B cell (primary cell): Measurements from ENCODE around the gene LYRM2. TPM values are rescaled to one million over a fixed set of nuclear protein-coding genes. Genes with fewer than 3 reads are reported as not detected.

Experiments
- ATAC-seq: fragments of 200-7000 bp; cut with Tn5 transposase; one replicate; pipeline ENCODE4 v1.10.0; 2021; ENCODE audit warnings: low read depth, mild to moderate bottlenecking, moderate number of reproducible peaks, moderate library complexity
- CTCF ChIA-PET: fragments of 350-600 bp; sonication (Branson Sonifier 250); formaldehyde crosslinking; loops from one replicate; lab custom pipeline; 2021; ENCODE audit warnings: antibody characterized with exemption, inconsistent platforms; lab: Charles Lee
- POLR2A ChIA-PET: fragments of 350-600 bp; sonication (Branson Sonifier 250); formaldehyde crosslinking; loops from one replicate; lab custom pipeline; 2021; ENCODE audit warnings: antibody characterized with exemption; lab: Charles Lee
- DNase-seq: peaks from one replicate; pipeline ENCODE4 v3.0.0; 2013
- H2AFZ ChIP-seq: 2 replicates; pipeline ENCODE4 v1.6.1; 2012; ENCODE audit warnings: mild to moderate bottlenecking, low read depth, low read length; ENCODE audit not compliant: insufficient read depth, poor library complexity, severe bottlenecking
- H3K27ac ChIP-seq, 2 donors: 1 replicate in 1 of 2; 2 replicates in 1 of 2; pipeline ENCODE4 v1.5.1; 2012 to 2013; ENCODE audit warnings: low read length in 2 of 2, mild to moderate bottlenecking in 2 of 2, moderate library complexity in 1 of 2
- H3K27me3 ChIP-seq, 4 experiments: fragments of 200-600 bp in 1 of 4; sonication (generic) in 1 of 4; replicated peaks in 1 of 4; 1 replicate in 2 of 4; 2 replicates in 2 of 4; pipeline versions ENCODE4 v1.6.1 to v1.7.0; 2013 to 2016; ENCODE audit warnings: low read length in 3 of 4, mild to moderate bottlenecking in 2 of 4, mixed read lengths in 1 of 4, moderate library complexity in 1 of 4; ENCODE audit not compliant: insufficient read depth in 4 of 4, control insufficient read depth in 3 of 4; ENCODE audit errors: control extremely low read depth in 1 of 4
- H3K36me3 ChIP-seq, 2 experiments: replicated peaks in 1 of 2; 1 replicate in 1 of 2; 2 replicates in 1 of 2; pipeline versions ENCODE4 v1.6.1 to v1.7.1; 2013; ENCODE audit warnings: low read length in 1 of 2; ENCODE audit not compliant: insufficient read depth in 2 of 2, control insufficient read depth in 1 of 2; ENCODE audit errors: control extremely low read depth in 1 of 2, extremely low read depth in 1 of 2
- H3K4me1 ChIP-seq, 2 donors: fragments of 200-600 bp in 1 of 2; sonication (generic) in 1 of 2; 1 replicate in 1 of 2; 2 replicates in 1 of 2; pipeline versions ENCODE4 v1.5.1 to v1.6.1; 2013 to 2017; ENCODE audit warnings: low read length in 2 of 2; ENCODE audit not compliant: control insufficient read depth in 2 of 2, insufficient read depth in 2 of 2
- H3K4me2 ChIP-seq: replicated peaks from 2 replicates; pipeline ENCODE3; 2012; ENCODE audit warnings: mild to moderate bottlenecking, low read depth, low read length; ENCODE audit not compliant: poor library complexity, severe bottlenecking
- H3K4me3 ChIP-seq, 5 experiments: fragments of 200-600 bp in 1 of 5; sonication (generic) in 1 of 5; 1 replicate in 3 of 5; 2 replicates in 2 of 5; pipeline versions ENCODE4 v1.5.1 to v1.7.0; 2011 to 2016; ENCODE audit warnings: low read length in 4 of 5, mild to moderate bottlenecking in 4 of 5, low read depth in 2 of 5, control low read depth in 1 of 5, moderate library complexity in 1 of 5; ENCODE audit not compliant: insufficient read depth in 1 of 5; ENCODE audit errors: control extremely low read depth in 1 of 5, extremely low read depth in 1 of 5
- H3K79me2 ChIP-seq: fragments of 200-600 bp; sonication (generic); one replicate; pipeline ENCODE4 v1.6.0; 2016; ENCODE audit warnings: low read length; ENCODE audit not compliant: control insufficient read depth, insufficient read depth
- H3K9ac ChIP-seq: fragments of 200-600 bp; sonication (generic); 2 replicates; pipeline ENCODE4 v1.6.1; 2017; ENCODE audit warnings: mild to moderate bottlenecking, low read length, moderate library complexity
- H3K9me3 ChIP-seq, 3 donors: one replicate each; pipeline versions ENCODE4 v1.6.1 to v1.7.1; 2013; ENCODE audit warnings: low read length in 2 of 3; ENCODE audit not compliant: control insufficient read depth in 2 of 3, insufficient read depth in 1 of 3; ENCODE audit errors: control extremely low read depth in 1 of 3
- H4K20me1 ChIP-seq: 2 replicates; pipeline ENCODE4 v1.6.0; 2012; ENCODE audit warnings: mild to moderate bottlenecking, low read length; ENCODE audit not compliant: insufficient read depth, control insufficient read depth, poor library complexity, severe bottlenecking
- H3K27ac Mint-ChIP-seq: one replicate; pipeline ENCODE4 v1.8.0; 2021; ENCODE audit warnings: mixed read lengths
- H3K27me3 Mint-ChIP-seq: one replicate; pipeline ENCODE4 v1.8.0; 2021; ENCODE audit warnings: mixed read lengths
- H3K4me1 Mint-ChIP-seq: one replicate; pipeline ENCODE4 v1.8.0; 2021; ENCODE audit warnings: mixed read lengths
- H3K4me3 Mint-ChIP-seq: one replicate; pipeline ENCODE4 v1.8.0; 2021; ENCODE audit warnings: mixed read lengths
- H3K9me3 Mint-ChIP-seq: one replicate; pipeline ENCODE4 v1.8.0; 2022; ENCODE audit warnings: mixed read lengths; ENCODE audit not compliant: insufficient read depth
- EZH2 ChIP-seq: IDR thresholded peaks from 2 replicates; pipeline ENCODE4 v1.6.1; 2012; ENCODE audit warnings: borderline replicate concordance, low read depth, mild to moderate bottlenecking, moderate library complexity, low read length; ENCODE audit not compliant: insufficient read depth, poor library complexity, severe bottlenecking
- WGBS: methylation state at CpG from one replicate; pipeline ENCODE4 v1.1.5; 2013; ENCODE audit warnings: missing lambda C conversion rate; ENCODE audit not compliant: insufficient coverage; 5-methylcytosine and 5-hydroxymethylcytosine counted together
- intact Hi-C: fragments of 100-400 bp; cut with micrococcal nuclease; formaldehyde crosslinking; loops from one replicate; pipeline ENCODE4 v1.10.0; 2022
- polyA plus RNA-seq: library from polyadenylated mRNA; depleted of rRNA; stranded (reverse); fragments of >200 nt; gene quantifications from 2 replicates; pipeline ENCODE4 v1.2.3, GENCODE V29; 2012
- total RNA-seq, 2 donors: library from RNA; stranded (reverse); fragments of 120-200 nt in 1 of 2; gene quantifications; 1 replicate in 1 of 2; 2 replicates in 1 of 2; pipeline versions ENCODE4 v1.2.3 to v1.2.4, GENCODE V29; 2013 to 2022
- TF ChIP-seq, protein P1 (sequence below): fragments of 200-600 bp; IDR thresholded peaks from one replicate; pipeline ENCODE4 v1.8.0; 2022; ENCODE audit warnings: antibody characterized with exemption, mild to moderate bottlenecking

Gene LYRM2
- total and polyA plus RNA-seq, 2 donors (not counting 1 experiment from before 2014, with no cell fraction given): 17.6 to 33.7 TPM

GRCh38 chr6:89526563-89526869 lies 112.0 kb downstream of the LYRM2 start:
- no peaks in the 10 kb centered on the region for H3K9me3 Mint-ChIP-seq
- POLR2A ChIA-PET: no interaction called here
- CTCF ChIA-PET: no interaction called here

DNA sequence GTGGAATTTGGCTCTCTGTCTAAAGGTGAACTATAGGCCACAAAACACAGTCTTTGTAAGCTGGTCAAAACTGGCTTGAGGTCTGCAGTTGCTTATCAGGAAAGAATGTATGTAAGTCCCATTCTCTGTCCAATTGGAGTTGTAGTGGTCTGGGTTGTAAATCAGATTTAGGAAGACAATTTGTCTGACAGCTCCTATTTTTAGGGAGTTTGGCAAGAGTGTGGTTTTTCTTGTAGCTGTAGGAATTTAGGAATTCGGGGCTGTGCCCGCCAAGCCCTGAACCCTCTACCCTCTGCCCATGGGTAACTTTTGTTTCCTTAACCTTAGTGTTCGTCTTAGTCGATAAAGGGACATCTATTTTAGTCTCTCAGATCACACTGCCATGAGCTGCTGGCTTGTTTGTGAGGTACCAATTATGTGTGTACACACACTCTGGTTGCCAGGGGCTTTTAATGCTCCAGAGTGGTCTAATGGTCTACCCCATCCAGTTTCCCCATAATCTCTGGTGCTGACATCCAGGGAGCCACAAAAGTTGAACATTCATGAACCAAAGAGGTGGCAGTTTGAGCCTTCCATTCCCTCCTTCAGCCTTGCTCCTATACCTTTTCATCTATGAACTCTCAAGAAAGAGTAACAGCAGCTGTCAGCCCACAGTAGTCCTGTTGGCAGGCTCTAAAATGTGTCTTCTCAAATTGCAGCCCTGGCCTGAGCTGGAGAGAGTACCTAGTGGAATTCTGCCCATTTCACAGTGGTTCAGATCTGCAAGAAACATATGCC lies 112.6 kb downstream of the LYRM2 start:
- H3K4me3 ChIP-seq: no peak overlapping the region
- intact Hi-C loops: no loop called here
- no peak overlapping the region for H3K27ac Mint-ChIP-seq
- H4K20me1 ChIP-seq: no peaks in the 10 kb centered on the region
- H3K79me2 ChIP-seq: no peaks in the 10 kb centered on the region
- peaks cover 5% of the 10 kb centered on the region for H3K4me1 Mint-ChIP-seq
- no peak overlapping the region for H3K27ac ChIP-seq
- no peak overlapping the region for H3K4me2 ChIP-seq
- H3K9me3 Mint-ChIP-seq: no peaks in the 10 kb centered on the region
- no peak for DNase-seq
- TF ChIP-seq EZH2: no peak
- TF ChIP-seq, protein P1, sequence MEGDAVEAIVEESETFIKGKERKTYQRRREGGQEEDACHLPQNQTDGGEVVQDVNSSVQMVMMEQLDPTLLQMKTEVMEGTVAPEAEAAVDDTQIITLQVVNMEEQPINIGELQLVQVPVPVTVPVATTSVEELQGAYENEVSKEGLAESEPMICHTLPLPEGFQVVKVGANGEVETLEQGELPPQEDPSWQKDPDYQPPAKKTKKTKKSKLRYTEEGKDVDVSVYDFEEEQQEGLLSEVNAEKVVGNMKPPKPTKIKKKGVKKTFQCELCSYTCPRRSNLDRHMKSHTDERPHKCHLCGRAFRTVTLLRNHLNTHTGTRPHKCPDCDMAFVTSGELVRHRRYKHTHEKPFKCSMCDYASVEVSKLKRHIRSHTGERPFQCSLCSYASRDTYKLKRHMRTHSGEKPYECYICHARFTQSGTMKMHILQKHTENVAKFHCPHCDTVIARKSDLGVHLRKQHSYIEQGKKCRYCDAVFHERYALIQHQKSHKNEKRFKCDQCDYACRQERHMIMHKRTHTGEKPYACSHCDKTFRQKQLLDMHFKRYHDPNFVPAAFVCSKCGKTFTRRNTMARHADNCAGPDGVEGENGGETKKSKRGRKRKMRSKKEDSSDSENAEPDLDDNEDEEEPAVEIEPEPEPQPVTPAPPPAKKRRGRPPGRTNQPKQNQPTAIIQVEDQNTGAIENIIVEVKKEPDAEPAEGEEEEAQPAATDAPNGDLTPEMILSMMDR: no peak
- no peaks in the 10 kb centered on the region for H3K27me3 Mint-ChIP-seq
- H3K4me3 Mint-ChIP-seq: no peak overlapping the region
- no peak overlapping the region for H2AFZ ChIP-seq
- no peaks in the 10 kb centered on the region for H3K4me1 ChIP-seq
- 100% methylated on average over 1 of the region's 4 CpGs for WGBS
- no peak for ATAC-seq
- no peaks in the 10 kb centered on the region for H3K36me3 ChIP-seq
- ChIA-PET CTCF (no interaction called here), POLR2A (no interaction called here)
- no peaks in the 10 kb centered on the region for H3K27me3 ChIP-seq
- H3K9me3 ChIP-seq: no peaks in the 10 kb centered on the region
- H3K9ac ChIP-seq: no peak overlapping the region

More at GRCh38 chr6:89526563-89526869, 112.0 kb downstream of the LYRM2 start:
- Mint-ChIP-seq H3K27ac (no peak overlapping the region), H3K4me3 (no peak overlapping the region), H3K4me1 (peaks cover 5% of the 10 kb centered on the region), H3K27me3 (no peaks in the 10 kb centered on the region)
- Histone ChIP-seq H3K4me1 (no peaks in the 10 kb centered on the region), H3K79me2 (no peaks in the 10 kb centered on the region), H4K20me1 (no peaks in the 10 kb centered on the region), H3K27ac (no peak overlapping the region), H3K27me3 (no peaks in the 10 kb centered on the region), H3K9ac (no peak overlapping the region), H3K4me2 (no peak overlapping the region), H3K36me3 (no peaks in the 10 kb centered on the region), H3K9me3 (no peaks in the 10 kb centered on the region), H3K4me3 (no peak overlapping the region), H2AFZ (no peak overlapping the region)
- DNase-seq (no peak), ATAC-seq (no peak)
- no peak for TF ChIP-seq EZH2
- TF ChIP-seq, protein P1: no peak
- intact Hi-C loops: no loop called here
- 100% methylated on average over 2 of the region's 2 CpGs for WGBS
